ENCODE results near the gene DCLK1.
"Not testable (repeated sequence)": the region's sequence is repeated elsewhere in the genome, so short reads cannot be mapped to it uniquely, and the experiment has no call there.

The DCLK1 gene

GRCh38 chr13:35983206-35983605 lies 148.0 kb downstream of the DCLK1 start:
- DNase-seq: no peak

- no peak for DNase-seq
These were observed 151.7 kb downstream of the DCLK1 start for GRCh38 chr13:35979361-35979951.

GRCh38 chr13:35978607-35979316 lies 152.4 kb downstream of the DCLK1 start:
- no peak for DNase-seq

GRCh38 chr13:35977060-35977459 lies 154.1 kb downstream of the DCLK1 start:
- DNase-seq: no peak

- no peak for DNase-seq
These were observed 155.1 kb downstream of the DCLK1 start for GRCh38 chr13:35976126-35976525.

GRCh38 chr13:35966951-35967350 lies 164.2 kb downstream of the DCLK1 start:
- not testable (repeated sequence) for DNase-seq

- no peak for DNase-seq
These were observed 165.2 kb downstream of the DCLK1 start for GRCh38 chr13:35966024-35966423.

- no peak for DNase-seq
These were observed 165.8 kb downstream of the DCLK1 start for GRCh38 chr13:35965226-35965927.

- DNase-seq: no peak
These were observed 166.4 kb downstream of the DCLK1 start for GRCh38 chr13:35964863-35965180.

GRCh38 chr13:35964011-35964862 lies 166.9 kb downstream of the DCLK1 start:
- no peak for DNase-seq

- no peak for DNase-seq
These were observed 169.5 kb downstream of the DCLK1 start for GRCh38 chr13:35961461-35962220.

GRCh38 chr13:35961002-35961401 lies 170.2 kb downstream of the DCLK1 start:
- DNase-seq: no peak

- no peak for DNase-seq
These were observed 173.2 kb downstream of the DCLK1 start for GRCh38 chr13:35957996-35958395.

- no peak for DNase-seq
These were observed 173.9 kb downstream of the DCLK1 start for GRCh38 chr13:35957241-35957731.

- DNase-seq: no peak
These were observed 175.1 kb downstream of the DCLK1 start for GRCh38 chr13:35956074-35956473.

- DNase-seq: no peak
These were observed 177.0 kb downstream of the DCLK1 start for GRCh38 chr13:35954207-35954560.

- DNase-seq: no peak
These were observed 177.5 kb downstream of the DCLK1 start for GRCh38 chr13:35953537-35954206.

- no peak for DNase-seq
These were observed 183.9 kb downstream of the DCLK1 start for GRCh38 chr13:35947315-35947714.

- DNase-seq: no peak
These were observed 185.8 kb downstream of the DCLK1 start for GRCh38 chr13:35945368-35945767.

GRCh38 chr13:35941374-35941773 lies 189.8 kb downstream of the DCLK1 start:
- no peak for DNase-seq

- DNase-seq: no peak
These were observed 190.4 kb downstream of the DCLK1 start for GRCh38 chr13:35940734-35941133.

All from CD4-positive, alpha-beta T cell treated with Interleukin-15 for 1 hour (primary cell).